ENCODE data around the gene KIF13A.
"Not testable (repeated sequence)": the region's sequence is repeated elsewhere in the genome, so short reads cannot be mapped to it uniquely, and the experiment has no call there.

The KIF13A gene

GRCh38 chr6:17869010-17869752, 118.3 kb downstream of the KIF13A start:
- DNase-seq: no peak

- DNase-seq: no peak
Observed at GRCh38 chr6:17867880-17868279, 119.6 kb downstream of the KIF13A start.

- no peak for DNase-seq
Observed at GRCh38 chr6:17866876-17867444, 120.5 kb downstream of the KIF13A start.

DNA sequence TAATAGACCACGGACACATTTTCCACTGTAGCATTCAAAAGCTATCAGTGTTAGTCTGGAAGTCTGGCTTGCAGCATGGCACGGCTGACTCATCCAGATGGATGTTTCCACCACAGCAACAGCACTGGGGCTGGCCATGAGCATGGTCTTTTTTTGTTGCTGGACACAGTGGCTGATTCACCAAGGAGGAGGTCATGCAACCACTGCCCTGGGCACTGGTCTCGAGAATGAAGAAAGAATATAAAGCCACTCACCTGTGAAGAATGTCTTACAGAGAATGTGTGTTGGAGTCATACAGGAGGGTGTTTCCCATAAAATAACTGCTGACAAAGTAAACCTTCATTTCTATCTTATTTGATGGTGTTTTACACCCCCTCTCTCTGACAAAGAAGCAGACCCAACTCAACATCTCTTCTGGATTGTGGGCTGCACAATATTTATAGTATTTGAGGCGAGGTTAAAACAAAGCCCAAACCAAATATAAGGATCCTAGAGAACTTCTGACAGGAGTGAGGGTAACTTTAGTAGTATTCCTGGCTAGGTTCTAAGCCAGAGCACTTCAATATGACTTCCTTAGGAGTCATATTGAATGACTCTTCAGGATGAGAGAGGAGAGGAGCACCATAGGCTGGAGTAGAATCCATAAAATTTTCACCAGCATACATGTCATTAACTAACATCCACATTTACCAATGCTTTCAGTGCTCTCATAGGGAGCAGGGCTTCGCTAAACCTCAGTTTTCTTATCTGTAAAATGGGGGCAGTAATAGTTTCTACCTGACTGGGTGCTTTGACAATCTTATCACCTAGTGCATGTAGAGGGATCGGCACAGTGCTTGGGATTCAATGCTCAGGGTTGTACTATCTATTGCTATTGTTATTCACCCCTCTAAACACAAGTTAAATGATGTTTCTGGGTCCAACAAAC, 121.4 kb downstream of the KIF13A start:
- DNase-seq: no peak

GRCh38 chr6:17865243-17865642, 122.2 kb downstream of the KIF13A start:
- no peak for DNase-seq

- DNase-seq: no peak
Observed at GRCh38 chr6:17863901-17864754, 123.3 kb downstream of the KIF13A start.

GRCh38 chr6:17861361-17861760, 126.1 kb downstream of the KIF13A start:
- no peak for DNase-seq

DNA sequence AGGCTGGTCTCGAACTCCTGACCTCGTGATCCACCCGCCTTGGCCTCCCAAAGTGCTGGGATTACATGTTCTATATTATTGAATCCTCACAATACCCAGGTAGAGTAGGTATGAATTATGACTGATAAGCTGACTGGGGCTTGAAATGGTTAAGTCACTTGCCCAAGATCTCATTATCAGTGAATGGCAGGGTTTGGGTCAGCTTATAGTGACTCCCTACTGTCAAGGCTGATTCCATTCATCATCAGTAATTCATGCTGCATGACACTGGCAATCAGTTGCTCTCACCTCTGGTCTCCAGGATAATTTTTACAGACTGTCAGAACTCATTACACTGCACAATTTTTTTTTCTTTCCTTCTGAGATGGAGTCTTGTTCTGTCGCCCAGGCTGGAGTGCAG, 127.6 kb downstream of the KIF13A start:
- no peak for DNase-seq

GRCh38 chr6:17858584-17858983, 128.9 kb downstream of the KIF13A start:
- DNase-seq: no peak

- DNase-seq: not testable (repeated sequence)
Observed at GRCh38 chr6:17857188-17857587, 130.2 kb downstream of the KIF13A start.

DNA sequence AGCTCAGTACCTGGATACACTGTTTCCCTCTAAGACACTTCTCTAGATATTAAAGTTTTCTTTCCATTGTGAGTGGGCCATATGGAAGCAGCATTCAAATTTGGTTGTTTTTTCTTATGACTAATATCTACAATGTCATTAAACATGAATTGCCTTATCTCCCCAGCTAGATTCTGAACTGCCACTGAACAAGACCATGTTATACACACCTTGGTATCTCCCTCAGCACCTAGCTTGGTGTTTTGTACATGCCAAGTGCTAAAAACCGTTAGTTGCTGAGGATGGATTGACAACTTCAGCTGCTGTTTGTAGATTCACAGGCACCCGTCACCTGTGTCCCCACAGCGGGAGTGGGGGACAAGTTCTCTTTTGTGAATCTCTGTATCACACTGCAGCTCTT, 131.1 kb downstream of the KIF13A start:
- DNase-seq: no peak

DNA sequence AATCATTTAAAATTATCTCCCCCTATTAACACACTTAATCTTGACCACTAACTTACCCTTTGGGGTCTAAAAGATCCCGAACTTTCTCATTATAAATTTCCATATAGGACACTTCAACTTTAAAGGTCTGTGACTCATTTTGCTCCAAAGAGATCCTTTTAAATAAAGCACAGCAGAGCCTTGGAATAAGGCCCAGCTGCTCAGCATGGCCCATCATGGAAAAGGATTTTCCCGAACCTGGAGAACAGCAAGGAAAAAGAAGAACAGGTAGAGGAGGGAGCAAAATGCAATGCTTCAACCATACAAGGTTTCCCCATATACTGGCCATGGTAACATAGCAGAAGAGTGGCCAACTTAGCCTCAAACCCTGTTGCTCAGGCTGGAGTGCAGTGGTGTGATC, 132.1 kb downstream of the KIF13A start:
- DNase-seq: no peak

- DNase-seq: no peak
Observed at GRCh38 chr6:17853533-17853932, 133.9 kb downstream of the KIF13A start.

DNA sequence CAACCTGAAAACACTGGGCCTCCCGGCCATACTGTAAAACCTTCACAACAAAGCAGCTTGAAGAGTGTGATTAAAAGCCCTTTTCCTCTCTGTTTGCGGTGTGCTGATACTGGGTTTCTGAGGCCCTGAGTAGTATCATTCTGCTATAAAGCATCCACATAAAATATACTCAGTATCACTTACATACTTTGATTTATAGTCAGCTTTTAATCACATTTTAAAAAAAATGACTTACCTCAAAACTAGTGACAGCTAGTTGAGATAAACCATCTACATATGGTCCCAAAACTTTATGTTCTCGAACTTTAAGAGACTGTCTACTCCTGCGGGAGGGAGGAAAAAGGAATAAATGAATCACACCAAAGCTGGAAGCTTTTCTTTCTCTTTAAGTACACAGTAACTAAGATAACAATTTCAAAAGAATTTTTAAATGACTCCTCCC, 135.7 kb downstream of the KIF13A start:
- DNase-seq: no peak

- DNase-seq: no peak
Observed at GRCh38 chr6:17851001-17851719, 136.3 kb downstream of the KIF13A start.

DNA sequence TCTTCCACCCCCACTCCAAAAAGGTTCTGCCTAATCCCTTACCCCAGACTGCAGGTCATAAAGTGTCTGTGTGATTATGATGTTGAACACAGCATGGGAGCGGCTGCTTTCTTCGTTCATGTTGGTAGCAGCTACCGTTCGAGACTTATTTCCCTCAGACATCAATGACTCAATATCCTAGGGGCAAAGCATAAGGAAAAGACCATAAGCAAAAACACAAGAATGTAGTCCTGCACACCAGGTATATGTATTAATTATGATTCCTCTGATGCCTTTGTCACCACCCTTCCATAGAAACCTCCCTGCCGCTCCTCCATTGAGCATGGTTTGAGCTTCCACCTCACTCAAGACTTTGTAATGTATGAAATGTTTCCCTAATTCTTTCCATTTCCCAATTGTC, 137.2 kb downstream of the KIF13A start:
- no peak for DNase-seq

DNA sequence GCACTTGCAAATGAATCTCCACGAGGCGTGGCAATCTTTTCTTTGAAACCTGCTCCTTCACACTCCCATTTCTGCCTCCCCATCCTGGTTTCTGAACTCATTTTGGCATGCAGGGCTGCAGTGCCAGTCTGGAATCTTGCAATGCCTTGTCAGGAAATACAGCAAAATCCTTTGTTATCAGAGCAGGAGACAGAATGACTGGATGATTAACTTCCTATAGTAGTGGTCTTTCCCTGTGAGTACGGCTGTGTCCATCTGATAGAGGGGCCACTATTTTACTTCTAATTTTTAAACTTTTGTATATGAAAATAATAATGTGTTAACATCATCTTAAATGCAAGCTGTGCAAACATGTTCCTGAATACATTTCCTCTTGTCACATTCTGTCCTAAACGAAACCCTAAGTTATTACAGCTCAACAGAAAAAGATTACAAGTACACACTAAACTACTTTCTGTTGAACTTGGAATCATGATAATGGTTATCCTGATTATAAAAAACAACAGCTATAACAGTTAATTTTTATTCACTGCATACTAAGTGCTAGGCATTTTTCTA, 140.2 kb downstream of the KIF13A start:
- no peak for DNase-seq

DNA sequence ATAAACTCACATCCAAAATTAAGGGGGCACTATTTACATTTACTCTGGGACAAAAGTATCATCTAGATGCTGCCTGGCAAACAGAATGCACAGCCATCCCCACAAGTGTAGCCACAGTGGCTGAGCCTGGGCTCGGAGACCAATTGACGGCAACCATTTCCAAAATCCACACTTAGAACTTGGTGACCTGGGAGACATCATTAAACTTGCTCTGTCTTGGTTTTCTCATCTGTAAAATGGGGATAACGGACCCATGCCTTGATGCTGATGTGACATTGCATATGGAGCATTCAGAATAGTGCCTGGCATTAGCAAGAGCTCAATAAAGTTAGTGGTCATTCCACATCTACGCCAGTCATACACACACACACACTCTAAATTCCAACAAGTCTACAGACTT, 140.7 kb downstream of the KIF13A start:
- DNase-seq: no peak

- no peak for DNase-seq
Observed at GRCh38 chr6:17845598-17845997, 141.8 kb downstream of the KIF13A start.

DNA sequence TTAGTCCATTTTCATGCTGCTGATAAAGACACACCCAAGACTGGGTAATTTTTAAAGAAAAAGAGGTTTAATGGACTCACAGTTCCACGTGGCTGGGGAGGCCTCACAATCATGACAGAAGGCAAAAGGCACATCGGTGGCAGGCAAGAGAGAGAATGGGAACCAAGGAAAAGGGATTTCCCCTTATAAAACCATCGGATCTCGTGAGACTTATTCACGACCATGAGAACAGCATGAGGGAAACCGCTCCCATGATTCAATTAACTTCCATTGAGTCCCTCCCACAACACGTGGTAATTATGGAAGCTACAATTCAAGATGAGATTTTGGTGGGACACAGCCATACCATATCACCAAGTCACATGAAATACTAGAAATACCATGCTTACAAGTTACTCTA, 142.5 kb downstream of the KIF13A start:
- not testable (repeated sequence) for DNase-seq

GRCh38 chr6:17842934-17843821, 144.3 kb downstream of the KIF13A start:
- DNase-seq: no peak
